Brain microvascular endothelial cell (primary cell): Measurements from ENCODE around the gene MAGI1.

Experiments
- DNase-seq: peaks from one replicate; pipeline ENCODE4 v3.0.0-alpha.2; 2020
- H3K27ac ChIP-seq: fragments of 250-450 bp; sonication (Bioruptor Pico); 2 replicates; pipeline ENCODE4 v1.5.1; 2020; ENCODE audit warnings: mild to moderate bottlenecking, moderate library complexity
- H3K27me3 ChIP-seq: fragments of 250-450 bp; sonication (Bioruptor Pico); replicated peaks from 2 replicates; pipeline ENCODE4 v1.5.1; 2020; ENCODE audit warnings: mild to moderate bottlenecking
- H3K36me3 ChIP-seq: fragments of 250-450 bp; sonication (Bioruptor Pico); replicated peaks from 2 replicates; pipeline ENCODE4 v1.5.1; 2020; ENCODE audit warnings: mild to moderate bottlenecking
- H3K4me3 ChIP-seq: 2 replicates; pipeline ENCODE4 v1.5.1; 2011; ENCODE audit warnings: low read depth, mild to moderate bottlenecking, control low read depth, low read length, moderate library complexity
- CTCF ChIP-seq: IDR thresholded peaks from 2 replicates; pipeline ENCODE4 v1.5.1; 2011; ENCODE audit warnings: low read depth, mild to moderate bottlenecking, moderate library complexity, low read length, control low read depth, inconsistent platforms; ENCODE audit errors: missing control alignments
- in situ Hi-C: cut with HindIII; loops from 2 replicates; pipeline ENCODE4 v1.10.0; 2017; ENCODE audit warnings: low sequenced_read_pairs, low pct_ligation_motif_present

Gene MAGI1

GRCh38 chr3:66077973-66078372 lies 39.3 kb upstream of the MAGI1 start:
- Histone ChIP-seq H3K4me3 (no peak overlapping the region), H3K27ac (no peak overlapping the region), H3K27me3 (no peaks in the 10 kb centered on the region), H3K36me3 (no peaks in the 10 kb centered on the region)
- DNase-seq = no peak
- in situ Hi-C loops = no loop called here
- TF ChIP-seq CTCF = no peak

- Histone ChIP-seq H3K36me3 (no peaks in the 10 kb centered on the region), H3K27me3 (no peaks in the 10 kb centered on the region), H3K4me3 (no peak overlapping the region), H3K27ac (no peak overlapping the region)
- DNase-seq = no peak
- in situ Hi-C loops = no loop called here
- TF ChIP-seq CTCF = no peak
Observed at GRCh38 chr3:66076861-66077470, 38.2 kb upstream of the MAGI1 start.

- Histone ChIP-seq H3K36me3 (no peaks in the 10 kb centered on the region), H3K27me3 (no peaks in the 10 kb centered on the region), H3K27ac (no peak overlapping the region), H3K4me3 (no peak overlapping the region)
- no peak for TF ChIP-seq CTCF
- in situ Hi-C loops = no loop called here
- peak; percentile 23 for DNase-seq
Observed at GRCh38 chr3:66075281-66075680, 36.6 kb upstream of the MAGI1 start.

GRCh38 chr3:66073464-66074141 lies 34.9 kb upstream of the MAGI1 start:
- H3K27ac ChIP-seq = no peak overlapping the region
- TF ChIP-seq CTCF = no peak
- DNase-seq = no peak
- H3K4me3 ChIP-seq = no peak overlapping the region
- no peaks in the 10 kb centered on the region for H3K27me3 ChIP-seq
- H3K36me3 ChIP-seq = no peaks in the 10 kb centered on the region
- in situ Hi-C loops = no loop called here

- no peak for DNase-seq
- H3K27me3 ChIP-seq = no peaks in the 10 kb centered on the region
- TF ChIP-seq CTCF = no peak
- in situ Hi-C loops = no loop called here
- H3K4me3 ChIP-seq = no peak overlapping the region
- H3K27ac ChIP-seq = no peak overlapping the region
- H3K36me3 ChIP-seq = no peaks in the 10 kb centered on the region
Observed at GRCh38 chr3:66068255-66068654, 29.5 kb upstream of the MAGI1 start.
